GM18499 (cell line): Measurements from ENCODE around the gene ANGPTL2.

ENCODE experiments used
- ATAC-seq: cut with Tn5 transposase; IDR thresholded peaks from one replicate; pipeline ENCODE4 v1.9.1; 2021; ENCODE audit warnings: moderate number of reproducible peaks; ENCODE audit not compliant: insufficient read depth, unreplicated experiment

Gene ANGPTL2

GRCh38 chr9:127081250-127082185 is 40.9 kb downstream of the ANGPTL2 start:
- ATAC-seq: no peak

- no peak for ATAC-seq
Measured at GRCh38 chr9:127079446-127080140, 42.8 kb downstream of the ANGPTL2 start.

- ATAC-seq: no peak
Measured at GRCh38 chr9:127078988-127079387, 43.4 kb downstream of the ANGPTL2 start.

- ATAC-seq: no peak
Measured at GRCh38 chr9:127078336-127078735, 44.1 kb downstream of the ANGPTL2 start.

GRCh38 chr9:127077644-127077946 is 44.8 kb downstream of the ANGPTL2 start:
- no peak for ATAC-seq

- no peak for ATAC-seq
Measured at GRCh38 chr9:127076860-127077643, 45.4 kb downstream of the ANGPTL2 start.

GRCh38 chr9:127075624-127076372 is 46.6 kb downstream of the ANGPTL2 start:
- no peak for ATAC-seq

GRCh38 chr9:127074561-127075548 is 47.6 kb downstream of the ANGPTL2 start:
- ATAC-seq: no peak

GRCh38 chr9:127067603-127068220 is 54.7 kb downstream of the ANGPTL2 start:
- no peak for ATAC-seq

GRCh38 chr9:127066851-127067136 is 55.6 kb downstream of the ANGPTL2 start:
- no peak for ATAC-seq

GRCh38 chr9:127066060-127066850 is 56.2 kb downstream of the ANGPTL2 start:
- no peak for ATAC-seq

- ATAC-seq: no peak
Measured at GRCh38 chr9:127065592-127065991, 56.8 kb downstream of the ANGPTL2 start.

- no peak for ATAC-seq
Measured at GRCh38 chr9:127064335-127064734, 58.1 kb downstream of the ANGPTL2 start.

- no peak for ATAC-seq
Measured at GRCh38 chr9:127061411-127061810, 61.0 kb downstream of the ANGPTL2 start.

- no peak for ATAC-seq
Measured at GRCh38 chr9:127059765-127060361, 62.6 kb downstream of the ANGPTL2 start.

GRCh38 chr9:127059030-127059429 is 63.4 kb downstream of the ANGPTL2 start:
- ATAC-seq: no peak

- no peak for ATAC-seq
Measured at GRCh38 chr9:127058645-127059021, 63.8 kb downstream of the ANGPTL2 start.
